ENCODE results near the gene CPEB1.

CPEB1 gene

DNA sequence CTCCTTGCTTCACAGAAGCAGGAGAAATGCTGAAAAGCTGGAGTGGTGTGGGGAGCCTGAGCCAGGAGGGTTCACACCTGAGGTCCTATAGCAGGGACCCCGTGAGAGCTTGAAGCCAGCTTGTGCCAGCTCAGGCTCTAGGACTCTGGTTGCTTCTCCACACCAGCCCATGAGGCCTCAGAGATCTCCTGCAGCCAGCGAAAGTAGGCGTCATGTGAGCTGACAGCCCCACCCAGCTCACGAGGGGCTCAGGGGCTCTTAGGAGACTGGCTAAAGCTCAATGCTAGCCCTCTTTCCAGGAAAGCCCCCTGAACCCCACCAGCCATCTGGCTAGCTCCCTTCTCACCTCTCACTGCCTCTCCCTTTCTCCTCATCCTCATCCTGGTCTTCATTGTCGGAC is 16.9 kb upstream of the CPEB1 start:
- no peaks in the 10 kb centered on the region for H3K27me3 ChIP-seq (ENCODE audit: control insufficient read depth, insufficient read depth, low read length)
- no peak overlapping the region for H3K27ac ChIP-seq (ENCODE audit: low read length)
- H3K9me3 ChIP-seq (ENCODE audit: control insufficient read depth, low read depth, low read length), result no peaks in the 10 kb centered on the region
- H3K4me1 ChIP-seq (ENCODE audit: control insufficient read depth, low read depth, low read length), result no peaks in the 10 kb centered on the region
- H3K36me3 ChIP-seq (ENCODE audit: control insufficient read depth, low read depth, low read length), result no peaks in the 10 kb centered on the region
- no peak overlapping the region for H3K4me3 ChIP-seq (ENCODE audit: low read length)
- no peak overlapping the region for H3K9ac ChIP-seq (ENCODE audit: low read length)

- Histone ChIP-seq H3K9ac (ENCODE audit: low read length) (no peak overlapping the region), H3K36me3 (ENCODE audit: control insufficient read depth, low read depth, low read length) (no peaks in the 10 kb centered on the region), H3K27ac (ENCODE audit: low read length) (no peak overlapping the region), H3K27me3 (ENCODE audit: control insufficient read depth, insufficient read depth, low read length) (no peaks in the 10 kb centered on the region), H3K4me3 (ENCODE audit: low read length) (no peak overlapping the region), H3K9me3 (ENCODE audit: control insufficient read depth, low read depth, low read length) (no peaks in the 10 kb centered on the region), H3K4me1 (ENCODE audit: control insufficient read depth, low read depth, low read length) (no peaks in the 10 kb centered on the region)
Observed at GRCh38 chr15:82663186-82663600, 16.0 kb upstream of the CPEB1 start.

GRCh38 chr15:82662641-82663040 is 15.5 kb upstream of the CPEB1 start:
- Histone ChIP-seq H3K27me3 (ENCODE audit: control insufficient read depth, insufficient read depth, low read length) (no peaks in the 10 kb centered on the region), H3K27ac (ENCODE audit: low read length) (no peak overlapping the region), H3K4me3 (ENCODE audit: low read length) (no peak overlapping the region), H3K4me1 (ENCODE audit: control insufficient read depth, low read depth, low read length) (no peaks in the 10 kb centered on the region), H3K9me3 (ENCODE audit: control insufficient read depth, low read depth, low read length) (no peaks in the 10 kb centered on the region), H3K9ac (ENCODE audit: low read length) (no peak overlapping the region), H3K36me3 (ENCODE audit: control insufficient read depth, low read depth, low read length) (no peaks in the 10 kb centered on the region)

DNA sequence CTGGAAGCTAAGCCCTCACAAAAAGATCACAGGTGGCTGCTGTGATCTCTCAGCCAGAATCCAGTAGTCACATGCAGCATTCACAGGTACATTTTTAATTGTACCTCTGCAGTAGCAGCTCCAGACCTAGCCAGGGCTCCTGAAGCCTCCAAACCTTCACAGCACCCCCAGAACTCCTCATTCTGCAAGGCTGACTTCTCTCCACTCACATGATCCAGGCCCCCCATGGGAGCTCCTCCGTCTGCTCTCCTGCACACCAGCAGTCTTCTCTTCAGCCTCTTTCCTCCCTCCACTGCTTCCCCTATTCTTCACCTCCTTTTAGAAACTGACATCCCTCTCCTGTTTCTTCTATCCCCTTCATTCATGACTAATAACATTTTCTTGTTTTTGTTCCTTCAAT is 13.2 kb upstream of the CPEB1 start:
- no peak overlapping the region for H3K27ac ChIP-seq (ENCODE audit: low read length)
- no peaks in the 10 kb centered on the region for H3K4me1 ChIP-seq (ENCODE audit: control insufficient read depth, low read depth, low read length)
- no peak overlapping the region for H3K9ac ChIP-seq (ENCODE audit: low read length)

GRCh38 chr15:82656641-82657266 is 9.6 kb upstream of the CPEB1 start:
- no peaks in the 10 kb centered on the region for H3K9me3 ChIP-seq (ENCODE audit: control insufficient read depth, low read depth, low read length)
- H3K27me3 ChIP-seq (ENCODE audit: control insufficient read depth, insufficient read depth, low read length), result no peaks in the 10 kb centered on the region
- H3K36me3 ChIP-seq (ENCODE audit: control insufficient read depth, low read depth, low read length), result no peaks in the 10 kb centered on the region
- no peaks in the 10 kb centered on the region for H3K4me1 ChIP-seq (ENCODE audit: control insufficient read depth, low read depth, low read length)
- no peak overlapping the region for H3K27ac ChIP-seq (ENCODE audit: low read length)
- no peak overlapping the region for H3K4me3 ChIP-seq (ENCODE audit: low read length)
- no peak overlapping the region for H3K9ac ChIP-seq (ENCODE audit: low read length)

More for the DNA sequence above, 13.2 kb upstream of the CPEB1 start:
- no peak overlapping the region for H3K4me3 ChIP-seq (ENCODE audit: low read length)
- H3K27me3 ChIP-seq (ENCODE audit: control insufficient read depth, insufficient read depth, low read length), result no peaks in the 10 kb centered on the region
- H3K36me3 ChIP-seq (ENCODE audit: control insufficient read depth, low read depth, low read length), result no peaks in the 10 kb centered on the region
- H3K9me3 ChIP-seq (ENCODE audit: control insufficient read depth, low read depth, low read length), result no peaks in the 10 kb centered on the region

- Histone ChIP-seq H3K9me3 (ENCODE audit: control insufficient read depth, low read depth, low read length) (no peaks in the 10 kb centered on the region), H3K4me1 (ENCODE audit: control insufficient read depth, low read depth, low read length) (no peaks in the 10 kb centered on the region), H3K36me3 (ENCODE audit: control insufficient read depth, low read depth, low read length) (no peaks in the 10 kb centered on the region), H3K4me3 (ENCODE audit: low read length) (no peak overlapping the region), H3K27me3 (ENCODE audit: control insufficient read depth, insufficient read depth, low read length) (peaks cover under 1% of the 10 kb centered on the region), H3K27ac (ENCODE audit: low read length) (no peak overlapping the region), H3K9ac (ENCODE audit: low read length) (no peak overlapping the region)
Observed at GRCh38 chr15:82655606-82656005, 8.4 kb upstream of the CPEB1 start.

DNA sequence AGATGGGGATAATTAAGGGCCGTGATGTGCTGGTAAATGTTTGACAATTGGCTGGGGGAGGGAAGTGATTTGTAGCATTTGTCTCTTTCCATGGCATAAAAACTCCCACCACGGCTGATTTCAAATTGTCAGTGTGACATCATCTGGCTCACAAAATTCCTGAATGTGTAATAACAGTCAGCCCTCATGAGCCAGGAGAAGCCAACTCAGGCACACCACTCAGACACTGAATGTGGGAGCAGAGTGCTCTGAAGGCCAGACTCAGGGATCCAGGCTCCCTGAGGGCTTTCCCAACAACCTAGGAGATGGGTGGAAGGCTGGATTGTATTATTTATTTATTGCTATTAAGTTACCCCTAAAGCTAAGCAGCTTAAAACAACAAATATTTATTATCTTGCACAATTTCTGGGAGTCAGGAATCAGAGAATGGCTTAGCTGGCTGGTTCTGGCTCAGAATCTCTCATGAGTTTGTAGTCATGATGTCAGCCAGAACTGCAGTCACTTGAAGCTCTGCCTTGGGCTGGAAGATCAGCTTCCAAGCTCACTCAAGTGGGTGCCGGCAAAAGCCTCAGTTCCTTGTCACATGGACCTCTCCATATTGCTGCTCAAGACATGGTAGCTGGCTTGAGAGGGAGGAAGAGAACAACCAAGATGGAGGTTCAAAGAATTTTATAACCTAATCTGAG is 6.5 kb upstream of the CPEB1 start:
- no peaks in the 10 kb centered on the region for H3K4me1 ChIP-seq (ENCODE audit: control insufficient read depth, low read depth, low read length)
- peaks cover 20% of the 10 kb centered on the region for H3K27me3 ChIP-seq (ENCODE audit: control insufficient read depth, insufficient read depth, low read length)
- no peak overlapping the region for H3K4me3 ChIP-seq (ENCODE audit: low read length)
- H3K27ac ChIP-seq (ENCODE audit: low read length), result no peak overlapping the region
- H3K9ac ChIP-seq (ENCODE audit: low read length), result no peak overlapping the region
- no peaks in the 10 kb centered on the region for H3K9me3 ChIP-seq (ENCODE audit: control insufficient read depth, low read depth, low read length)
- no peaks in the 10 kb centered on the region for H3K36me3 ChIP-seq (ENCODE audit: control insufficient read depth, low read depth, low read length)

GRCh38 chr15:82651708-82652107 is 4.5 kb upstream of the CPEB1 start:
- H3K4me3 ChIP-seq (ENCODE audit: low read length), result no peak overlapping the region
- H3K27ac ChIP-seq (ENCODE audit: low read length), result no peak overlapping the region
- no peaks in the 10 kb centered on the region for H3K9me3 ChIP-seq (ENCODE audit: control insufficient read depth, low read depth, low read length)
- peaks cover 39% of the 10 kb centered on the region for H3K27me3 ChIP-seq (ENCODE audit: control insufficient read depth, insufficient read depth, low read length)
- no peaks in the 10 kb centered on the region for H3K36me3 ChIP-seq (ENCODE audit: control insufficient read depth, low read depth, low read length)
- H3K4me1 ChIP-seq (ENCODE audit: control insufficient read depth, low read depth, low read length), result no peaks in the 10 kb centered on the region
- no peak overlapping the region for H3K9ac ChIP-seq (ENCODE audit: low read length)

GRCh38 chr15:82650046-82650670 is 3.0 kb upstream of the CPEB1 start:
- H3K36me3 ChIP-seq (ENCODE audit: control insufficient read depth, low read depth, low read length), result no peaks in the 10 kb centered on the region
- H3K27ac ChIP-seq (ENCODE audit: low read length), result no peak overlapping the region
- H3K9ac ChIP-seq (ENCODE audit: low read length), result no peak overlapping the region
- no peaks in the 10 kb centered on the region for H3K4me1 ChIP-seq (ENCODE audit: control insufficient read depth, low read depth, low read length)
- no peaks in the 10 kb centered on the region for H3K9me3 ChIP-seq (ENCODE audit: control insufficient read depth, low read depth, low read length)
- peaks cover 55% of the 10 kb centered on the region for H3K27me3 ChIP-seq (ENCODE audit: control insufficient read depth, insufficient read depth, low read length)
- H3K4me3 ChIP-seq (ENCODE audit: low read length), result no peak overlapping the region

DNA sequence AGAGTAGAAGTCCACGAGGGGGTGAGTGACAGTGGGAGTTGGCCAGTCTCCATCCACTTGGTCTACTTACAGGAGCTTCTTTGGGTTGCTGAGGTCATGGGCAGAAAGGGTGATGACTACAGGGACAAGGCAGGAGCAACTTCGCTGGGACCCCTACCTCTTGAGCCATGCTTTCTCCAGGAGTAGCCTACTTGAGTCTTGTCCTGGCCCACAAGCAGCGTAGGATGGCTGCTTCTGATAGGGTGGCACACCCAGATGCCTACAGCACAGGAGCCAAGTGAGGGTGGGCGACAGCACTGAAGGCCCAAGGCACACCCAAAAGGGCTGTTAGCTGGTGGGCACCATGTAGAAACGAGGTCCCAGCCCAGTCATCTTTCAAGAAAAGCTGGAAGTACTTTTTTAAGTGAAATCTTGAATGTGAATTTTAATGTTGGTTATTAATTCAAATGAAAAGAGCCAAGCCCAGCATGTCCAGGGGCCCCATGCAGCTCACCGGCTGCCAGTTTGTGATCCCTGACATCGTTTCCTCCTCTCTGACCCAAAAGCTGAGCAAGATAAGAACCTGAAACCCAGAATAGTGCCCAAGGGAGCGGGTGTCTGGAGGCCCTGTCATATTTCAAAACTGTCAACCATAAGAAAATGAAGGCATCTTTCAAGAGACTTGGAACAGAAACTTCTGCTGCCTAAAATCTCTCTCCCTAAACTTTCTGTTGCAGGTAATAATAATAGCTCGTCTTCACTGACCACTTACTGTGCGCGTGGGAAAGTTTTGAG is 2.2 kb upstream of the CPEB1 start:
- Histone ChIP-seq H3K27ac (ENCODE audit: low read length) (no peak overlapping the region), H3K36me3 (ENCODE audit: control insufficient read depth, low read depth, low read length) (no peaks in the 10 kb centered on the region), H3K9ac (ENCODE audit: low read length) (no peak overlapping the region), H3K27me3 (ENCODE audit: control insufficient read depth, insufficient read depth, low read length) (peaks cover 62% of the 10 kb centered on the region), H3K9me3 (ENCODE audit: control insufficient read depth, low read depth, low read length) (no peaks in the 10 kb centered on the region), H3K4me3 (ENCODE audit: low read length) (no peak overlapping the region), H3K4me1 (ENCODE audit: control insufficient read depth, low read depth, low read length) (no peaks in the 10 kb centered on the region)

DNA sequence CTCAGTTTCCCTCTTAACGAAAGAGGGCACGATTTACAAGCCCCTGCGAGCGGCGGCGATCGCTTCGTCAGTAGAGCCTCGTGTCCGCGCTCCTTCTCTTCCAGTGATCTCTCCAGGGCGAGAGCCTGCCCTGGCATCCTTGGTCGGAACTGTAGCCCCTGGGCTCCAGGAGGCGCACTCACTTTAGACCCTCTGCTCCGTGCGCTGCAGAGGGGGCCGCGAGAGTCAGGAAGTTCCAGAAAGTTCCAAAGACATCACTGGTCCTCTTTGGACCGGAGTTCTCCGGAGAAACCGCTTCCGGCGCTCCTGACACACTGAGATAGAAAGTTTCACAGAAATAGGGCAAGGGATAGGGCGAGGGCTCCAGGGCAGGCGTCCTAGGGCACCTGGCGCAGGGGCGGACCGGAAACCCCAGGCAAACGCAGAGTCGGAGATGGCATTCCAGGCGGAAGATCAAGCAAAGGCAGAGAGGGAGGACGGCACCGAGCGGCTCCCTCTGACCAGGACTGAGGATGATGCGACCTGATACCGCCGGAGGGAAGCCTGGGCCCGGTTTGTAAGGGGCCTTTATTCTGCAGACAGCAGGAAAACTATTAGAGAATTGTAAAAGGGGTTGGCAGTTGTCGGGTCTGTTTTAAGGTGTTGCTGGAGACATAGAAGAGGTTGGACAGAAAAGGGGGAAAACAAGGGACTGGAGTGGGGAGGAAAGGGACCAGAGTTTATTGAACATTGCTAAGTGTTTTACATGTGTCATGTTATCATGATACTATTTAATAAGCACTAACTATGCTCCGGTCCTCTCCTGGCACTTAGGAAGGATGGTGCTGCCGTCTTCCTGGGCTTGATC is 1.3 kb upstream of the CPEB1 start:
- Histone ChIP-seq H3K9ac (ENCODE audit: low read length) (no peak overlapping the region), H3K9me3 (ENCODE audit: control insufficient read depth, low read depth, low read length) (no peaks in the 10 kb centered on the region), H3K36me3 (ENCODE audit: control insufficient read depth, low read depth, low read length) (no peaks in the 10 kb centered on the region), H3K27me3 (ENCODE audit: control insufficient read depth, insufficient read depth, low read length) (peaks cover 68% of the 10 kb centered on the region), H3K27ac (ENCODE audit: low read length) (no peak overlapping the region), H3K4me1 (ENCODE audit: control insufficient read depth, low read depth, low read length) (no peaks in the 10 kb centered on the region), H3K4me3 (ENCODE audit: low read length) (peak overlapping the region; percentile 52)
